Heart left ventricle (tissue), 16 donors: ENCODE results near the gene C1orf105. TPM values are rescaled to one million over a fixed set of nuclear protein-coding genes. Genes with fewer than 3 reads are reported as not detected.

Experiments
- ATAC-seq, 4 donors: fragments of 200-7000 bp; cut with Tn5 transposase; one replicate each; pipeline ENCODE4 v1.9.1; 2020 to 2022; ENCODE audit warnings: moderate library complexity in 4 of 4, mild to moderate bottlenecking in 3 of 4, moderate number of reproducible peaks in 1 of 4
- DNase-seq, 5 donors: peaks; one replicate each; pipeline ENCODE4 v3.0.0-alpha.2; 2020
- H3K27ac ChIP-seq, 12 donors: fragments of 200-600 bp; sonication (generic) in 4 of 12; one replicate each; pipeline versions ENCODE4 v1.5.0 to v1.8.0; 2016 to 2022; ENCODE audit warnings: mild to moderate bottlenecking in 2 of 12
- H3K27me3 ChIP-seq, 9 donors: fragments of 200-600 bp; sonication (generic) in 2 of 9; one replicate each; pipeline versions ENCODE4 v1.5.1 to v1.8.0; 2016 to 2022; ENCODE audit warnings: mild to moderate bottlenecking in 3 of 9
- H3K36me3 ChIP-seq, 9 donors: fragments of 200-600 bp; sonication (generic) in 2 of 9; one replicate each; pipeline versions ENCODE4 v1.5.0 to v1.8.0; 2018 to 2022; ENCODE audit warnings: mild to moderate bottlenecking in 2 of 9
- H3K4me1 ChIP-seq, 12 donors: fragments of 200-600 bp; sonication (generic) in 4 of 12; one replicate each; pipeline versions ENCODE4 v1.5.0 to v1.8.0; 2016 to 2022; ENCODE audit warnings: mild to moderate bottlenecking in 3 of 12
- H3K4me3 ChIP-seq, 12 donors: fragments of 200-600 bp; sonication (generic) in 4 of 12; one replicate each; pipeline versions ENCODE4 v1.5.0 to v1.8.0; 2017 to 2022; ENCODE audit warnings: mild to moderate bottlenecking in 9 of 12, moderate library complexity in 4 of 12
- H3K9me3 ChIP-seq, 12 donors: fragments of 200-600 bp; sonication (generic) in 4 of 12; one replicate each; pipeline versions ENCODE4 v1.5.0 to v1.8.0; 2016 to 2022; ENCODE audit warnings: mild to moderate bottlenecking in 1 of 12
- POLR2A ChIP-seq, 2 donors: fragments of 450-650 bp; IDR thresholded peaks; one replicate each; pipeline ENCODE4 v1.6.1; 2017; ENCODE audit warnings: antibody characterized with exemption in 2 of 2, mild to moderate bottlenecking in 2 of 2, moderate library complexity in 2 of 2
- WGBS, 4 donors: extraction: QIAGEN DNeasy Blood & Tissue Kit in 2 of 4; methylation state at CpG; one replicate each; pipeline versions ENCODE4 v1.1.5 to v1.1.7; 2013 to 2018; 5-methylcytosine and 5-hydroxymethylcytosine counted together
- intact Hi-C, 10 donors: fragments of 100-400 bp; cut with DNase I; formaldehyde crosslinking; loops; one replicate each; pipeline versions ENCODE4 v1.11.1 to v1.14.2; 2022
- polyA plus RNA-seq, 2 donors: library from polyadenylated mRNA; stranded (reverse); fragments of 200-250 nt; gene quantifications; one replicate each; pipeline ENCODE4 v1.2.3, GENCODE V29; 2013
- total RNA-seq, 9 donors: library from RNA; depleted of rRNA in 2 of 9; stranded (reverse); fragments of >200 nt in 2 of 9; fragmentation: NEBNext Ultra II Directional in 3 of 9; extraction: Animal tissue kit (Norgen Biotek cat#: 25700) in 3 of 9; gene quantifications; one replicate each; pipeline versions ENCODE4 v1.1.0 to v1.2.4, GENCODE V29; 2016 to 2023
- TF ChIP-seq, protein P1 (sequence below), 12 donors: fragments of 200-600 bp; sonication (generic) in 4 of 12; IDR thresholded peaks; one replicate each; pipeline versions ENCODE4 v1.5.0 to v1.8.0; 2018 to 2022; ENCODE audit warnings: antibody characterized with exemption in 12 of 12, mild to moderate bottlenecking in 5 of 12
- donor health status: ischemic (EF 13 %, LVEDD 7.1; RV severe dilation, severe dysfunction).
- donor health status: healthy with polysubstance abuse.
- donor health status: DM: no; HTN: yes; CAD: no.
- donor health status: DM: no; HTN: no; CAD: no.
- donor health status: ischemic (EF 25% LVEDD 6.9; RV normal size, moderate dysfunction).
- donor health status: ischemic (EF 25% LVEDD 5.7; RV mildly dilated, moderate dysfunction).
- donor health status: healthy.
- donor health status: DM: yes; HTN: yes; CAD: no.
- donor health status: ischemic (EF 35%, LVEDD 5.7; RV mildly dilated, moderate dysfunction).
- donor health status: nonischemic (EF 11% LVEDD 7.7; RV severe dilation, severe dysfunction).
- donor health status: DM: yes; HTN: yes; CAD: no.
- donor health status: PGD.
- donor health status: ischemic (EF 29% LVEDD 5.4; RV normal size, mild dysfunction).
- donor health status: nonischemic (EF 23%, LVEDD 6.1; RV moderate dilation, normal function).

C1orf105 gene
- total and polyA plus RNA-seq, 11 donors, result 1.2 to 39.8 (median 6.7) TPM

DNA sequence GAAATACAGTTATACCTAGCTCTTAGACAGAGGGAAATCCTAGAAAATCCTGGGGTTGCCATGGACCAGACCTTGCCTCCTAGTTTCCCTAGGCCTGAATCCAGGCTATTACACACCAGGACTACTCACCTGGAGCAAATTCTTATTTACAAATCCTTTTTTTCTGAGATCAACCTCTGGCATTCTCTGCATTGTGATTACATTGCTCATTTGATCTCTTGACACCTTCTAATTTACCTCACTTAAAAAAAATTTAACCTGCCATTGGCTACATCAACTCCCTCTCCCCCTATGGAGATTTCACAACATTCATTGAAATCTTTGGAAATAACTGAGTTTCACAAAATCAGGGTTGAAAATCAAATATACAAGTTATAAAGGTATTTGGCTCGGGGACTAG is 2.9 kb upstream of the C1orf105 start:
- Histone ChIP-seq H3K4me3 (no peak overlapping the region), H3K36me3 (no peaks in the 10 kb centered on the region), H3K27me3 (no peaks in the 10 kb centered on the region), H3K9me3 (no peaks in the 10 kb centered on the region), H3K27ac (no peak overlapping the region), H3K4me1 (peaks cover 0 to 7% (median 0%) of the 10 kb centered on the region in 12 donors)
- intact Hi-C loops, result no loop called here
- ATAC-seq (no peak), DNase-seq (no peak)
- TF ChIP-seq, protein P1, sequence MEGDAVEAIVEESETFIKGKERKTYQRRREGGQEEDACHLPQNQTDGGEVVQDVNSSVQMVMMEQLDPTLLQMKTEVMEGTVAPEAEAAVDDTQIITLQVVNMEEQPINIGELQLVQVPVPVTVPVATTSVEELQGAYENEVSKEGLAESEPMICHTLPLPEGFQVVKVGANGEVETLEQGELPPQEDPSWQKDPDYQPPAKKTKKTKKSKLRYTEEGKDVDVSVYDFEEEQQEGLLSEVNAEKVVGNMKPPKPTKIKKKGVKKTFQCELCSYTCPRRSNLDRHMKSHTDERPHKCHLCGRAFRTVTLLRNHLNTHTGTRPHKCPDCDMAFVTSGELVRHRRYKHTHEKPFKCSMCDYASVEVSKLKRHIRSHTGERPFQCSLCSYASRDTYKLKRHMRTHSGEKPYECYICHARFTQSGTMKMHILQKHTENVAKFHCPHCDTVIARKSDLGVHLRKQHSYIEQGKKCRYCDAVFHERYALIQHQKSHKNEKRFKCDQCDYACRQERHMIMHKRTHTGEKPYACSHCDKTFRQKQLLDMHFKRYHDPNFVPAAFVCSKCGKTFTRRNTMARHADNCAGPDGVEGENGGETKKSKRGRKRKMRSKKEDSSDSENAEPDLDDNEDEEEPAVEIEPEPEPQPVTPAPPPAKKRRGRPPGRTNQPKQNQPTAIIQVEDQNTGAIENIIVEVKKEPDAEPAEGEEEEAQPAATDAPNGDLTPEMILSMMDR (IDR thresholded peaks at IDR 0.05), result no peak
- TF ChIP-seq POLR2A (IDR thresholded peaks at IDR 0.05), result no peak
- WGBS, 4 donors, result 96 to 100% (median 97%) methylated on average over 1 of the region's 1 CpG

DNA sequence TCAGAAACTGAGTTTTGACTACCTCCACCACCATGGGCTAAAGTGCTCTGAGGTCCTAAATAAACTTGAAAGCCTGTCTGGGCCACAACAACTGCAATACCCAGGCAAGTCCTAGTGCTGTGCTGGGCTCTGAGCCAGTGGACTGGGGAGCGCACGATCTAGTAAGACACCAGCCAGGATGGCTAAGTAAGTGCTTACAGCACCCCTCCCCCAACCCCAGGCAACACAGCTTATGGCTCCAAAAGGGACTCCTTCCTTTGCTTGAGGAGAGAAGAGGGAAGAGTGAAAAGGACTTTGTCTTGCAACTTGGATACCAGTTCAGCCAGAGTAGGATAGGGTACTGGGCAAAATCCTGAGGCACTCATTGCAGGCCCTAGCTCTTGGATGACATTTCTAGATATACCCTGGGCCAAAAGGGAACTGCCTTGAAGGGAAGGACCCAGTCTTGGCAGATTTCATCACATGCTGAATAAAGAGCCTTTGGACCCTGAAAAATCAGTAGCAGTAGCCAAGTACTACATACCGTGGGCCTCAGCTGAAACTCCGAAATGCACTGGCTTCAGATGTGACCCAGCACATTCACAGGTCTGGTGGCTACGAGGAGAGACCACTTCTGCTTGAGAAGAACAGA is 1.6 kb downstream of the C1orf105 start:
- ATAC-seq, result peak in 2 of 4 donors; percentile 51 to 62
- intact Hi-C loops, result no loop called here
- H3K4me3 ChIP-seq, result no peak overlapping the region
- H3K4me1 ChIP-seq, result peaks cover 0 to 10% (median 0%) of the 10 kb centered on the region in 12 donors
- no peaks in the 10 kb centered on the region for H3K36me3 ChIP-seq
- H3K9me3 ChIP-seq, result no peaks in the 10 kb centered on the region
- TF ChIP-seq, protein P1 (IDR thresholded peaks at IDR 0.05), result no peak
- TF ChIP-seq POLR2A (IDR thresholded peaks at IDR 0.05), result no peak
- H3K27ac ChIP-seq, result no peak overlapping the region
- H3K27me3 ChIP-seq, result no peaks in the 10 kb centered on the region
- 72 to 78% (median 75%) methylated on average over 3 to 5 of the region's 5 CpGs for WGBS, 4 donors
- DNase-seq, result peak in 2 of 5 donors; percentile 33 to 35

DNA sequence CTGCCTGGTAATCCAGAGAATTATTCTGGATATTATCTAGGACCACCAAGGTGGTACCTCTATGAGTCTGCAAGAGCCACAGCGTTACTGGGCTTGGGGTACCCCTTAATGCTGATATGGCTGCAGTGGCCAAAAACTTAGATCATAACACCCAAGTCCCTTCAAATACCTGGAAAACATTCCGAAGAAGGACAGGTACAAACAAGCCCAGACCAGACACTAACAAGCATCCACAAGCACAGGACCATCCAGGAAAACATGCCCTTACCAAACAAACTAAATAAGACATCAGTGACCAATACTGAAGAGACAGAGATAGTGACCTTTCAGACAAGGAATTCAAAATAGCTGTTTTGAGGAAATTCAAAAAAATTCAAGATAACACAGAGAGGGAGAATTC is 2.9 kb downstream of the C1orf105 start:
- Histone ChIP-seq H3K9me3 (no peaks in the 10 kb centered on the region), H3K4me3 (no peak overlapping the region), H3K4me1 (peaks cover 0 to 16% (median 0%) of the 10 kb centered on the region in 12 donors), H3K27ac (no peak overlapping the region), H3K27me3 (no peaks in the 10 kb centered on the region), H3K36me3 (no peaks in the 10 kb centered on the region)
- no peak for TF ChIP-seq POLR2A (IDR thresholded peaks at IDR 0.05)
- TF ChIP-seq, protein P1 (IDR thresholded peaks at IDR 0.05), result no peak
- DNase-seq (no peak), ATAC-seq (no peak)
- intact Hi-C loops, result no loop called here
- WGBS, 4 donors, result 96 to 100% (median 98%) methylated on average over 2 of the region's 2 CpGs

DNA sequence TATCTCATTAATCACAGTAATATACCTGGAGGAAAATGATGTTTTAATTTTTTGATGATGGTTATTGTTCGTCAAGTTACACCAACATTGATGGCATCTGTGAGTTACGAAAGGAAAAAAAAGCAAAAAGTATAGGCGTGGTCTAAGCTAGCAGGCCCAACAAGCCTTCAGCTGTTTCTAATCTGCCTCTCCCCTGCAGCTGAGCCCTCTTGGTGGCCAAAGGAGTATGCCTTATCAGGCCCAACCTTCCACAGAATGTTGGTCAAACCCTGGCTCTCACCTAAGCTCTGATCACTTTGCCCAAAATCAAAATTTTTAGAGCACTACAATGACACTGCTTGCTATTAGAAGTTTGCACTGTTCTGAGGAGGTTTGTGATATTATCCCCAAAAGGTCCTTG is 4.9 kb downstream of the C1orf105 start:
- DNase-seq, result no peak
- intact Hi-C loops, result loop anchor here in 4 of 10 donors (5.0 kb wide), 2 partner anchors 418 to 423 kb away; no protein-coding TSS in a partner anchor
- Histone ChIP-seq H3K36me3 (no peaks in the 10 kb centered on the region), H3K4me1 (peaks cover 0 to 16% (median 0%) of the 10 kb centered on the region in 12 donors), H3K9me3 (no peaks in the 10 kb centered on the region), H3K27me3 (no peaks in the 10 kb centered on the region), H3K27ac (no peak overlapping the region), H3K4me3 (no peak overlapping the region)
- TF ChIP-seq, protein P1 (IDR thresholded peaks at IDR 0.05), result no peak
- TF ChIP-seq POLR2A (IDR thresholded peaks at IDR 0.05), result no peak
- no peak for ATAC-seq
- WGBS, 4 donors, result 90 to 93% (median 91%) methylated on average over 3 of the region's 3 CpGs
